GM23338 (cell line): ENCODE data around the gene CYP24A1.

Experiments
- CREB1 ChIP-seq: fragments of 250-450 bp; sonication (Bioruptor Pico); IDR thresholded peaks from 2 replicates; pipeline ENCODE4 v1.5.0; 2020; ENCODE audit warnings: low read depth, mild to moderate bottlenecking, moderate library complexity
- EZH2 ChIP-seq: fragments of 200-600 bp; sonication (generic); IDR thresholded peaks from one replicate; pipeline ENCODE4 v1.8.0; 2017; ENCODE audit warnings: antibody characterized with exemption, mild to moderate bottlenecking, low read depth; ENCODE audit not compliant: unreplicated experiment
- EZH2phosphoT487 ChIP-seq: fragments of 200-600 bp; sonication (generic); IDR thresholded peaks from one replicate; pipeline ENCODE4 v1.8.1; 2018; ENCODE audit warnings: antibody characterized with exemption; ENCODE audit not compliant: unreplicated experiment
- JUNB ChIP-seq: IDR thresholded peaks from one replicate; pipeline ENCODE4 v1.6.1; 2016; ENCODE audit warnings: antibody characterized with exemption; ENCODE audit not compliant: unreplicated experiment
- POLR2AphosphoS5 ChIP-seq: IDR thresholded peaks from 2 replicates; pipeline ENCODE4 v1.6.1; 2016; ENCODE audit warnings: antibody characterized with exemption, low read depth
- ZNF114 ChIP-seq: fragments of 250-450 bp; sonication (Bioruptor Pico); IDR thresholded peaks from 2 replicates; pipeline ENCODE4 v1.5.0; 2020; ENCODE audit warnings: mild to moderate bottlenecking, moderate library complexity
- TF ChIP-seq, protein P1 (sequence below), 2 experiments: fragments of 200-600 bp in 1 of 2; sonication (generic) in 1 of 2; conservative IDR thresholded peaks; 2 replicates each; pipeline versions ENCODE4 v1.5.1 to v1.6.1; 2016 to 2017; ENCODE audit warnings: antibody characterized with exemption in 2 of 2, low read depth in 2 of 2, mild to moderate bottlenecking in 2 of 2, moderate library complexity in 1 of 2
- TF ChIP-seq, protein P2 (sequence below): IDR thresholded peaks from one replicate; pipeline ENCODE4 v1.6.1; 2018; ENCODE audit warnings: antibody characterized with exemption; ENCODE audit not compliant: unreplicated experiment
- TF ChIP-seq, protein P3 (sequence below): IDR thresholded peaks from 2 replicates; pipeline ENCODE4 v1.6.1; 2016; ENCODE audit warnings: antibody characterized with exemption
- TF ChIP-seq, protein P4 (sequence below): fragments of 250-450 bp; sonication (Bioruptor Pico); IDR thresholded peaks from 2 replicates; pipeline ENCODE4 v1.5.0; 2020; ENCODE audit warnings: mild to moderate bottlenecking, moderate library complexity

DNA sequence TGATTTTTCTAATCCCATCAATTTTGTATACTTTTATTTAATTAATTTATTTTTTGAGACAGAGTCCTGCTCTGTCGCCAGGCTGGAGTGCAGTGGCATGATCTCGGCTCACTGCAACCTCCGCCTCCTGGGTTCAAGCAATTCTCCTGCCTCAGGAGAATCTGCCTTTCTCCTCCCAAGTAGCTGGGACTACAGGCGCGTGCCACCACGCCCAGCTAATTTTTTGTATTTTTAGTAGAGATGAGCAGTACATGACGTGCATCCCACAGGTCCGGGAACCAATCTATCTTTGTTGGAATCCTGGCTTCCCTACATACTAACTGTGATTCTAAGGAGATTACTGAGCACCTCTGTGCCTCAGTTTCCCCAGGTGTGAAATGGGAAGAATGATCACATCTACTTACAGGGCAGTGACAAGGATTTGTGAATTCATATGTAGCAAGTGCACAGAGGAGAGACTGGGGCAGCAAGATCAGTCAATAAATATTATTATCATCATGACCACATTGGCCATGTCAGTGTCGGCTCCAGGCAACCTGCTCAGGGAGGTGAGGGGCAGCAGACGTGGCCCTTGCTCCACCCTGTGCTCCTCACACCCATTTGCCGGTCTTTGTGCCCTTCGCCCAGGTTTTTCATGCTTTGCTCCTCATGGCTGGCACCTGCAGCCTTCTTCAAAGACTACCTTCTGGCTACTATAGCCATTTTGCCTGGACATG, 22.1 kb downstream of the CYP24A1 start:
- TF ChIP-seq, protein P1, sequence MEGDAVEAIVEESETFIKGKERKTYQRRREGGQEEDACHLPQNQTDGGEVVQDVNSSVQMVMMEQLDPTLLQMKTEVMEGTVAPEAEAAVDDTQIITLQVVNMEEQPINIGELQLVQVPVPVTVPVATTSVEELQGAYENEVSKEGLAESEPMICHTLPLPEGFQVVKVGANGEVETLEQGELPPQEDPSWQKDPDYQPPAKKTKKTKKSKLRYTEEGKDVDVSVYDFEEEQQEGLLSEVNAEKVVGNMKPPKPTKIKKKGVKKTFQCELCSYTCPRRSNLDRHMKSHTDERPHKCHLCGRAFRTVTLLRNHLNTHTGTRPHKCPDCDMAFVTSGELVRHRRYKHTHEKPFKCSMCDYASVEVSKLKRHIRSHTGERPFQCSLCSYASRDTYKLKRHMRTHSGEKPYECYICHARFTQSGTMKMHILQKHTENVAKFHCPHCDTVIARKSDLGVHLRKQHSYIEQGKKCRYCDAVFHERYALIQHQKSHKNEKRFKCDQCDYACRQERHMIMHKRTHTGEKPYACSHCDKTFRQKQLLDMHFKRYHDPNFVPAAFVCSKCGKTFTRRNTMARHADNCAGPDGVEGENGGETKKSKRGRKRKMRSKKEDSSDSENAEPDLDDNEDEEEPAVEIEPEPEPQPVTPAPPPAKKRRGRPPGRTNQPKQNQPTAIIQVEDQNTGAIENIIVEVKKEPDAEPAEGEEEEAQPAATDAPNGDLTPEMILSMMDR (conservative IDR thresholded peaks at IDR 0.05; ENCODE audit: low read depth in 2 of 2): no peak
- TF ChIP-seq, protein P2, sequence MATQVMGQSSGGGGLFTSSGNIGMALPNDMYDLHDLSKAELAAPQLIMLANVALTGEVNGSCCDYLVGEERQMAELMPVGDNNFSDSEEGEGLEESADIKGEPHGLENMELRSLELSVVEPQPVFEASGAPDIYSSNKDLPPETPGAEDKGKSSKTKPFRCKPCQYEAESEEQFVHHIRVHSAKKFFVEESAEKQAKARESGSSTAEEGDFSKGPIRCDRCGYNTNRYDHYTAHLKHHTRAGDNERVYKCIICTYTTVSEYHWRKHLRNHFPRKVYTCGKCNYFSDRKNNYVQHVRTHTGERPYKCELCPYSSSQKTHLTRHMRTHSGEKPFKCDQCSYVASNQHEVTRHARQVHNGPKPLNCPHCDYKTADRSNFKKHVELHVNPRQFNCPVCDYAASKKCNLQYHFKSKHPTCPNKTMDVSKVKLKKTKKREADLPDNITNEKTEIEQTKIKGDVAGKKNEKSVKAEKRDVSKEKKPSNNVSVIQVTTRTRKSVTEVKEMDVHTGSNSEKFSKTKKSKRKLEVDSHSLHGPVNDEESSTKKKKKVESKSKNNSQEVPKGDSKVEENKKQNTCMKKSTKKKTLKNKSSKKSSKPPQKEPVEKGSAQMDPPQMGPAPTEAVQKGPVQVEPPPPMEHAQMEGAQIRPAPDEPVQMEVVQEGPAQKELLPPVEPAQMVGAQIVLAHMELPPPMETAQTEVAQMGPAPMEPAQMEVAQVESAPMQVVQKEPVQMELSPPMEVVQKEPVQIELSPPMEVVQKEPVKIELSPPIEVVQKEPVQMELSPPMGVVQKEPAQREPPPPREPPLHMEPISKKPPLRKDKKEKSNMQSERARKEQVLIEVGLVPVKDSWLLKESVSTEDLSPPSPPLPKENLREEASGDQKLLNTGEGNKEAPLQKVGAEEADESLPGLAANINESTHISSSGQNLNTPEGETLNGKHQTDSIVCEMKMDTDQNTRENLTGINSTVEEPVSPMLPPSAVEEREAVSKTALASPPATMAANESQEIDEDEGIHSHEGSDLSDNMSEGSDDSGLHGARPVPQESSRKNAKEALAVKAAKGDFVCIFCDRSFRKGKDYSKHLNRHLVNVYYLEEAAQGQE: no peak
- TF ChIP-seq ZNF114 (CRISPR knock-in tag) (no peak), EZH2 (no peak), EZH2phosphoT487 (no peak), JUNB (no peak), POLR2AphosphoS5 (no peak), CREB1 (CRISPR knock-in tag) (no peak)
- TF ChIP-seq, protein P3, sequence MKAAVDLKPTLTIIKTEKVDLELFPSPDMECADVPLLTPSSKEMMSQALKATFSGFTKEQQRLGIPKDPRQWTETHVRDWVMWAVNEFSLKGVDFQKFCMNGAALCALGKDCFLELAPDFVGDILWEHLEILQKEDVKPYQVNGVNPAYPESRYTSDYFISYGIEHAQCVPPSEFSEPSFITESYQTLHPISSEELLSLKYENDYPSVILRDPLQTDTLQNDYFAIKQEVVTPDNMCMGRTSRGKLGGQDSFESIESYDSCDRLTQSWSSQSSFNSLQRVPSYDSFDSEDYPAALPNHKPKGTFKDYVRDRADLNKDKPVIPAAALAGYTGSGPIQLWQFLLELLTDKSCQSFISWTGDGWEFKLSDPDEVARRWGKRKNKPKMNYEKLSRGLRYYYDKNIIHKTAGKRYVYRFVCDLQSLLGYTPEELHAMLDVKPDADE: no peak
- TF ChIP-seq, protein P4, sequence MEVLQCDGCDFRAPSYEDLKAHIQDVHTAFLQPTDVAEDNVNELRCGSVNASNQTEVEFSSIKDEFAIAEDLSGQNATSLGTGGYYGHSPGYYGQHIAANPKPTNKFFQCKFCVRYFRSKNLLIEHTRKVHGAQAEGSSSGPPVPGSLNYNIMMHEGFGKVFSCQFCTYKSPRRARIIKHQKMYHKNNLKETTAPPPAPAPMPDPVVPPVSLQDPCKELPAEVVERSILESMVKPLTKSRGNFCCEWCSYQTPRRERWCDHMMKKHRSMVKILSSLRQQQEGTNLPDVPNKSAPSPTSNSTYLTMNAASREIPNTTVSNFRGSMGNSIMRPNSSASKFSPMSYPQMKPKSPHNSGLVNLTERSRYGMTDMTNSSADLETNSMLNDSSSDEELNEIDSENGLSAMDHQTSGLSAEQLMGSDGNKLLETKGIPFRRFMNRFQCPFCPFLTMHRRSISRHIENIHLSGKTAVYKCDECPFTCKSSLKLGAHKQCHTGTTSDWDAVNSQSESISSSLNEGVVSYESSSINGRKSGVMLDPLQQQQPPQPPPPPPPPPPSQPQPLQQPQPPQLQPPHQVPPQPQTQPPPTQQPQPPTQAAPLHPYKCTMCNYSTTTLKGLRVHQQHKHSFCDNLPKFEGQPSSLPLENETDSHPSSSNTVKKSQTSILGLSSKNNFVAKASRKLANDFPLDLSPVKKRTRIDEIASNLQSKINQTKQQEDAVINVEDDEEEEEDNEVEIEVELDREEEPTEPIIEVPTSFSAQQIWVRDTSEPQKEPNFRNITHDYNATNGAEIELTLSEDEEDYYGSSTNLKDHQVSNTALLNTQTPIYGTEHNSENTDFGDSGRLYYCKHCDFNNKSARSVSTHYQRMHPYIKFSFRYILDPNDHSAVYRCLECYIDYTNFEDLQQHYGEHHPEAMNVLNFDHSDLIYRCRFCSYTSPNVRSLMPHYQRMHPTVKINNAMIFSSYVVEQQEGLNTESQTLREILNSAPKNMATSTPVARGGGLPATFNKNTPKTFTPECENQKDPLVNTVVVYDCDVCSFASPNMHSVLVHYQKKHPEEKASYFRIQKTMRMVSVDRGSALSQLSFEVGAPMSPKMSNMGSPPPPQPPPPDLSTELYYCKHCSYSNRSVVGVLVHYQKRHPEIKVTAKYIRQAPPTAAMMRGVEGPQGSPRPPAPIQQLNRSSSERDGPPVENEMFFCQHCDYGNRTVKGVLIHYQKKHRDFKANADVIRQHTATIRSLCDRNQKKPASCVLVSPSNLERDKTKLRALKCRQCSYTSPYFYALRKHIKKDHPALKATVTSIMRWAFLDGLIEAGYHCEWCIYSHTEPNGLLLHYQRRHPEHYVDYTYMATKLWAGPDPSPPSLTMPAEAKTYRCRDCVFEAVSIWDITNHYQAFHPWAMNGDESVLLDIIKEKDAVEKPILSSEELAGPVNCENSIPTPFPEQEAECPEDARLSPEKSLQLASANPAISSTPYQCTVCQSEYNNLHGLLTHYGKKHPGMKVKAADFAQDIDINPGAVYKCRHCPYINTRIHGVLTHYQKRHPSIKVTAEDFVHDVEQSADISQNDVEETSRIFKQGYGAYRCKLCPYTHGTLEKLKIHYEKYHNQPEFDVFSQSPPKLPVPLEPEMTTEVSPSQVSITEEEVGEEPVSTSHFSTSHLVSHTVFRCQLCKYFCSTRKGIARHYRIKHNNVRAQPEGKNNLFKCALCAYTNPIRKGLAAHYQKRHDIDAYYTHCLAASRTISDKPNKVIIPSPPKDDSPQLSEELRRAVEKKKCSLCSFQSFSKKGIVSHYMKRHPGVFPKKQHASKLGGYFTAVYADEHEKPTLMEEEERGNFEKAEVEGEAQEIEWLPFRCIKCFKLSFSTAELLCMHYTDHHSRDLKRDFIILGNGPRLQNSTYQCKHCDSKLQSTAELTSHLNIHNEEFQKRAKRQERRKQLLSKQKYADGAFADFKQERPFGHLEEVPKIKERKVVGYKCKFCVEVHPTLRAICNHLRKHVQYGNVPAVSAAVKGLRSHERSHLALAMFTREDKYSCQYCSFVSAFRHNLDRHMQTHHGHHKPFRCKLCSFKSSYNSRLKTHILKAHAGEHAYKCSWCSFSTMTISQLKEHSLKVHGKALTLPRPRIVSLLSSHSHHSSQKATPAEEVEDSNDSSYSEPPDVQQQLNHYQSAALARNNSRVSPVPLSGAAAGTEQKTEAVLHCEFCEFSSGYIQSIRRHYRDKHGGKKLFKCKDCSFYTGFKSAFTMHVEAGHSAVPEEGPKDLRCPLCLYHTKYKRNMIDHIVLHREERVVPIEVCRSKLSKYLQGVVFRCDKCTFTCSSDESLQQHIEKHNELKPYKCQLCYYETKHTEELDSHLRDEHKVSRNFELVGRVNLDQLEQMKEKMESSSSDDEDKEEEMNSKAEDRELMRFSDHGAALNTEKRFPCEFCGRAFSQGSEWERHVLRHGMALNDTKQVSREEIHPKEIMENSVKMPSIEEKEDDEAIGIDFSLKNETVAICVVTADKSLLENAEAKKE: no peak
